Measurements from ENCODE around the gene PRND. TPM values are rescaled to one million over a fixed set of nuclear protein-coding genes. Genes with fewer than 3 reads are reported as not detected.

PRND gene
- total and polyA plus RNA-seq, 2 donors (not counting 1 experiment from before 2014, with no cell fraction given), result 0.03 TPM; not detected in 1

DNA sequence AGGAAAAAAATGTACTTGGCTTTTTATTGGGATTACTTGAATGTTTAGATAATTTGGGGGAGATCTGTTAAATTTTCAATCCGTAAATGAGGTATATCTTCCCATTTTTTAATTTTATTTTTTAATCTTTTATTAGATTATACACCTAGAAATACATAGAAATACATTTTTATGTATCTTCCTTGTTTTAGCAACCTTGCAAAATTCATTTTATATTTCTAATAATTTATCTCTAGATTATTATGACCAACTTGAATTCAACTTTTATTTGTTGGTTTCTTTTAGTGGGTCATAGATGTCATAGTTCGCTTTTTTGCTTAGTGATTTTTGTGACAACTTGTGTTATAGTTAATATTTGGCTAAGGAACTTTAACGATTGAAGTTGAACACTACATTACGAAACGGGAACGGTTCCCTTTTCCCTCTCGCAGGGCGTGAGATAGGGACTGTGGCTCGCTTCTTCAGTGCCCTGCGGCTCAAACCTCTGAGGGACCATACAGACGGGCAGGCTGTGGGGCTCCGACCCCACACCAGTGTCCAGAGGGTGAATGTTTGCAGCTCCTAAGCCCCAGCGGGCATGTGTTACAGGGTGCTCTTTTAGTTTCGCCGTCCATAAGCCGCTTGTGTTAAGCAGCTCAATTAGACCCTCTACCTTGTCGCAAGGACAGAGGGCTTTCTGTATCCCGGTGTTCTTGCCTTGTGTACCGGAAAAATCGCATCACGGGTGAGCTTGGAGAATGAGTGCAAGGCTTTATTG lies 53.8 kb downstream of the PRND start:
- 97% methylated on average over 17 of the region's 21 CpGs for WGBS (ENCODE audit: insufficient coverage)
- Histone ChIP-seq H3K79me2 (ENCODE audit: control insufficient read depth, insufficient read depth, low read length) (no peaks in the 10 kb centered on the region), H3K36me3 (replicated peaks in 1 of 2; ENCODE audit: control extremely low read depth in 1 of 2, control insufficient read depth in 1 of 2, extremely low read depth in 1 of 2, insufficient read depth in 2 of 2, low read length in 1 of 2) (no peaks in the 10 kb centered on the region), H3K9ac (ENCODE audit: low read length) (no peak overlapping the region), H3K27ac (ENCODE audit: low read length in 2 of 2) (no peak overlapping the region), H4K20me1 (ENCODE audit: control insufficient read depth, insufficient read depth, low read length, poor library complexity, severe bottlenecking) (no peaks in the 10 kb centered on the region), H2AFZ (ENCODE audit: insufficient read depth, low read depth, low read length, poor library complexity, severe bottlenecking) (no peak overlapping the region), H3K4me2 (replicated peaks; ENCODE audit: low read depth, low read length, poor library complexity, severe bottlenecking) (no peak overlapping the region), H3K4me3 (ENCODE audit: control extremely low read depth in 1 of 5, extremely low read depth in 1 of 5, insufficient read depth in 1 of 5, low read depth in 2 of 5, low read length in 4 of 5) (no peak overlapping the region), H3K9me3 (ENCODE audit: control extremely low read depth in 1 of 3, control insufficient read depth in 2 of 3, insufficient read depth in 1 of 3, low read length in 2 of 3) (peaks cover 0 to 18% (median 5%) of the 10 kb centered on the region in 3 donors), H3K4me1 (ENCODE audit: control insufficient read depth in 2 of 2, insufficient read depth in 2 of 2, low read length in 2 of 2) (no peaks in the 10 kb centered on the region), H3K27me3 (replicated peaks in 1 of 4; ENCODE audit: control extremely low read depth in 1 of 4, control insufficient read depth in 3 of 4, insufficient read depth in 4 of 4, low read length in 3 of 4) (no peaks in the 10 kb centered on the region)
- DNase-seq (no peak), ATAC-seq (ENCODE audit: low read depth) (no peak)
- H3K4me1 Mint-ChIP-seq, result peaks cover 2% of the 10 kb centered on the region
- no peak for TF ChIP-seq EZH2 (IDR thresholded peaks at IDR 0.05; ENCODE audit: borderline replicate concordance, insufficient read depth, low read depth, low read length, poor library complexity, severe bottlenecking)
- TF ChIP-seq, protein P1, sequence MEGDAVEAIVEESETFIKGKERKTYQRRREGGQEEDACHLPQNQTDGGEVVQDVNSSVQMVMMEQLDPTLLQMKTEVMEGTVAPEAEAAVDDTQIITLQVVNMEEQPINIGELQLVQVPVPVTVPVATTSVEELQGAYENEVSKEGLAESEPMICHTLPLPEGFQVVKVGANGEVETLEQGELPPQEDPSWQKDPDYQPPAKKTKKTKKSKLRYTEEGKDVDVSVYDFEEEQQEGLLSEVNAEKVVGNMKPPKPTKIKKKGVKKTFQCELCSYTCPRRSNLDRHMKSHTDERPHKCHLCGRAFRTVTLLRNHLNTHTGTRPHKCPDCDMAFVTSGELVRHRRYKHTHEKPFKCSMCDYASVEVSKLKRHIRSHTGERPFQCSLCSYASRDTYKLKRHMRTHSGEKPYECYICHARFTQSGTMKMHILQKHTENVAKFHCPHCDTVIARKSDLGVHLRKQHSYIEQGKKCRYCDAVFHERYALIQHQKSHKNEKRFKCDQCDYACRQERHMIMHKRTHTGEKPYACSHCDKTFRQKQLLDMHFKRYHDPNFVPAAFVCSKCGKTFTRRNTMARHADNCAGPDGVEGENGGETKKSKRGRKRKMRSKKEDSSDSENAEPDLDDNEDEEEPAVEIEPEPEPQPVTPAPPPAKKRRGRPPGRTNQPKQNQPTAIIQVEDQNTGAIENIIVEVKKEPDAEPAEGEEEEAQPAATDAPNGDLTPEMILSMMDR (IDR thresholded peaks at IDR 0.05), result no peak
- intact Hi-C loops (cut with micrococcal nuclease), result no loop called here
- POLR2A ChIA-PET, result no interaction called here
- no peaks in the 10 kb centered on the region for H3K27me3 Mint-ChIP-seq
- H3K9me3 Mint-ChIP-seq (ENCODE audit: insufficient read depth), result peaks cover 6% of the 10 kb centered on the region
- CTCF ChIA-PET, result interaction anchor here (1.0 kb wide), 1 partner anchor 181 kb away, joined by 3 read pairs; no protein-coding TSS in a partner anchor
- H3K4me3 Mint-ChIP-seq, result no peak overlapping the region
- H3K27ac Mint-ChIP-seq, result no peak overlapping the region

GRCh38 chr20:4776079-4776630 lies 54.4 kb downstream of the PRND start:
- Histone ChIP-seq H3K27me3 (replicated peaks in 1 of 4; ENCODE audit: control extremely low read depth in 1 of 4, control insufficient read depth in 3 of 4, insufficient read depth in 4 of 4, low read length in 3 of 4) (no peaks in the 10 kb centered on the region), H3K9ac (ENCODE audit: low read length) (no peak overlapping the region), H3K79me2 (ENCODE audit: control insufficient read depth, insufficient read depth, low read length) (no peaks in the 10 kb centered on the region), H3K4me3 (ENCODE audit: control extremely low read depth in 1 of 5, extremely low read depth in 1 of 5, insufficient read depth in 1 of 5, low read depth in 2 of 5, low read length in 4 of 5) (no peak overlapping the region), H3K4me2 (replicated peaks; ENCODE audit: low read depth, low read length, poor library complexity, severe bottlenecking) (no peak overlapping the region), H3K9me3 (ENCODE audit: control extremely low read depth in 1 of 3, control insufficient read depth in 2 of 3, insufficient read depth in 1 of 3, low read length in 2 of 3) (peaks cover 0 to 13% (median 5%) of the 10 kb centered on the region in 3 donors), H3K4me1 (ENCODE audit: control insufficient read depth in 2 of 2, insufficient read depth in 2 of 2, low read length in 2 of 2) (no peaks in the 10 kb centered on the region), H3K36me3 (replicated peaks in 1 of 2; ENCODE audit: control extremely low read depth in 1 of 2, control insufficient read depth in 1 of 2, extremely low read depth in 1 of 2, insufficient read depth in 2 of 2, low read length in 1 of 2) (peaks cover 0 to 2% of the 10 kb centered on the region in 2 experiments), H3K27ac (ENCODE audit: low read length in 2 of 2) (no peak overlapping the region), H4K20me1 (ENCODE audit: control insufficient read depth, insufficient read depth, low read length, poor library complexity, severe bottlenecking) (no peaks in the 10 kb centered on the region), H2AFZ (ENCODE audit: insufficient read depth, low read depth, low read length, poor library complexity, severe bottlenecking) (no peak overlapping the region)
- intact Hi-C loops (cut with micrococcal nuclease), result no loop called here
- Mint-ChIP-seq H3K4me1 (peaks cover 2% of the 10 kb centered on the region), H3K27me3 (no peaks in the 10 kb centered on the region), H3K4me3 (no peak overlapping the region), H3K9me3 (ENCODE audit: insufficient read depth) (peaks cover 6% of the 10 kb centered on the region), H3K27ac (peak overlapping the region; percentile 59)
- ATAC-seq (ENCODE audit: low read depth) (no peak), DNase-seq (no peak)
- CTCF ChIA-PET, result interaction anchor here (1.0 kb wide), 1 partner anchor 180 kb away, joined by 3 read pairs; no protein-coding TSS in a partner anchor
- POLR2A ChIA-PET, result no interaction called here
- WGBS (ENCODE audit: insufficient coverage), result 90% methylated on average over 8 of the region's 14 CpGs
- no peak for TF ChIP-seq EZH2 (IDR thresholded peaks at IDR 0.05; ENCODE audit: borderline replicate concordance, insufficient read depth, low read depth, low read length, poor library complexity, severe bottlenecking)
- TF ChIP-seq, protein P1 (IDR thresholded peaks at IDR 0.05), result no peak
